Measurements from ENCODE around the gene CCDC70.

DNA sequence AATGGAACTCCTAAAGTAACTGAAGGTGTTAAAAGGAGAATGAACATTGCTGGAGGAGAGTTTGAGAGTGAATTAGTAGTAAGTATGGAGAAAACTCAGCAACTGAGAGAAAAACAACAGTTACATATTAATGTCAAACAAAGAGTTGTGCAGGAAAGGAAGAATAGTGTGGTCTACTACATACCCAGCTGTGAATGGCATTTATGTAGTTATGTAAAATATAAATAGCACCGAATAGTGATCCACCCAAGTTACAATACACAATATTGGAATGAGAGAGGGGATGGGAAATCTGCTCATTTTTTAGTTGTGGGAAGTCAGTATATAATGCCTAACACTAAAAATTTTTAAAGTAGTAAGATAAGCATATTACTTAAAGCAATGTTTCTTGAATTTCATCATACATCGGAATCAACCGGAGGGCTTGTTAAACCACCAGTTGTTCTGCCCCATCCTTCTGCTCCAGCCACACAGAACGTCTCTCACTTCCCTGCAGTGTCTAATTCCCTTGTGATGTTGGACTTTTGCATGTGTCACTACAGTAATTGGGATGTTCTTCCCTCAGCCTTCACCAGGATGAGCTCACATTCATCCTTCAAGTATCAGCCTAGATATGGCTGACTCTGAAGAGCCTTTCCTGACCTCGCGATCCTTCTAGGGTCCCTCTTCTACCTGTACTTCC is 11.5 kb downstream of the CCDC70 start:
- TF ChIP-seq FOSL1 (IDR thresholded peaks at IDR 0.05; ENCODE audit: insufficient read depth, low read depth, low read length) (no peak), JUN (IDR thresholded peaks at IDR 0.05; ENCODE audit: low read depth, low read length) (no peak), SP1 (IDR thresholded peaks at IDR 0.05; ENCODE audit: low read depth, low read length) (no peak), GABPA (IDR thresholded peaks at IDR 0.05; ENCODE audit: borderline replicate concordance, insufficient read depth, low read length) (no peak), EZH2 (IDR thresholded peaks at IDR 0.05; ENCODE audit: low read depth, low read length, severe bottlenecking) (no peak), RFX5 (IDR thresholded peaks at IDR 0.05; ENCODE audit: borderline replicate concordance, low read depth, low read length) (no peak), CREB1 (IDR thresholded peaks at IDR 0.05) (no peak)
- TF ChIP-seq, protein P1, sequence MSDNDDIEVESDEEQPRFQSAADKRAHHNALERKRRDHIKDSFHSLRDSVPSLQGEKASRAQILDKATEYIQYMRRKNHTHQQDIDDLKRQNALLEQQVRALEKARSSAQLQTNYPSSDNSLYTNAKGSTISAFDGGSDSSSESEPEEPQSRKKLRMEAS (IDR thresholded peaks at IDR 0.05), result no peak
- TF ChIP-seq, protein P2, sequence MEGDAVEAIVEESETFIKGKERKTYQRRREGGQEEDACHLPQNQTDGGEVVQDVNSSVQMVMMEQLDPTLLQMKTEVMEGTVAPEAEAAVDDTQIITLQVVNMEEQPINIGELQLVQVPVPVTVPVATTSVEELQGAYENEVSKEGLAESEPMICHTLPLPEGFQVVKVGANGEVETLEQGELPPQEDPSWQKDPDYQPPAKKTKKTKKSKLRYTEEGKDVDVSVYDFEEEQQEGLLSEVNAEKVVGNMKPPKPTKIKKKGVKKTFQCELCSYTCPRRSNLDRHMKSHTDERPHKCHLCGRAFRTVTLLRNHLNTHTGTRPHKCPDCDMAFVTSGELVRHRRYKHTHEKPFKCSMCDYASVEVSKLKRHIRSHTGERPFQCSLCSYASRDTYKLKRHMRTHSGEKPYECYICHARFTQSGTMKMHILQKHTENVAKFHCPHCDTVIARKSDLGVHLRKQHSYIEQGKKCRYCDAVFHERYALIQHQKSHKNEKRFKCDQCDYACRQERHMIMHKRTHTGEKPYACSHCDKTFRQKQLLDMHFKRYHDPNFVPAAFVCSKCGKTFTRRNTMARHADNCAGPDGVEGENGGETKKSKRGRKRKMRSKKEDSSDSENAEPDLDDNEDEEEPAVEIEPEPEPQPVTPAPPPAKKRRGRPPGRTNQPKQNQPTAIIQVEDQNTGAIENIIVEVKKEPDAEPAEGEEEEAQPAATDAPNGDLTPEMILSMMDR (IDR thresholded peaks at IDR 0.05; ENCODE audit: control extremely low read depth in 1 of 3, insufficient read depth in 1 of 3, low read depth in 1 of 3, low read length in 3 of 3), result no peak

Data from H1 (cell line).